ENCODE measurements around the gene PDXK. TPM values are rescaled to one million over a fixed set of nuclear protein-coding genes. Genes with fewer than 3 reads are reported as not detected.
A peak's percentile ranks its signal among the peaks of the same experiment; 100 is the strongest.

Gene PDXK
- polyA plus RNA-seq, 3 donors = 128 to 214 (median 210) TPM

DNA sequence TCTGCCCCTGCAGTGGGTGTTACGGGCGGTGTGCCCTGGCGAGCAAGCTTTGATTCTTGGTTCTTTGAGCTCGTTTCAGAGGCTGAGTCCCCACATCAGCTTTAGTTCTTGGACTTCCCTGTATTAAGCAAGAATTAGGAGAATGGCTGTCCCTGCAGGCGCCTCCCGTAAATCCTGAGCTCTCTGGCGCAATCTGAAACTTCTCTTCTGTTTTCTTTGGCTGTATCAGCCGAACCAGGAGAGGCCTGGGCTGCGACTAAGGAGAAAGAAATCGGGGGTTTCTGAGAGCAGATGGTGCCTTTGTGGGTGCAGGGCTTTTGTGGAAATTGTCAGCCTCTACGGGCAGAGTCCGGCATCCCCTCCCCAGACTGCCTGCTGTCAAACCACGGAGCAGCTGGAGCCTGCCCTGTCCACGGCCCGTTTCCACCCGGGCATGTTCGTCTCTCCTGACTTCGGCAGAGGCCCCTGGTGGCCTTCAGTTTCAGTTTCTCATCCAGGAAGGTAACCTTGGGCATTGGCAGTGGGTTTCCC lies 39.2 kb downstream of the PDXK start:
- Histone ChIP-seq H2AFZ (ENCODE audit: insufficient read depth, low read depth, low read length, poor library complexity, severe bottlenecking) (no peak overlapping the region), H3K79me2 (ENCODE audit: insufficient read depth, low read length) (peaks cover 6% of the 10 kb centered on the region), H3K4me2 (replicated peaks; ENCODE audit: extremely low read depth, low read length, poor library complexity, severe bottlenecking) (no peak overlapping the region), H3K9me3 (replicated peaks in 1 of 2; ENCODE audit: control insufficient read depth in 1 of 2, insufficient read depth in 1 of 2, low read length in 2 of 2) (peaks cover 0 to 3% of the 10 kb centered on the region in 2 donors), H3K4me3 (replicated peaks in 1 of 3; ENCODE audit: low read depth in 2 of 3, low read length in 3 of 3) (no peak overlapping the region), H3K27ac (ENCODE audit: low read depth in 1 of 2, low read length in 2 of 2) (peak overlapping the region; percentile 2), H3K27me3 (ENCODE audit: control insufficient read depth in 2 of 2, insufficient read depth in 2 of 2, low read length in 2 of 2) (no peaks in the 10 kb centered on the region), H4K20me1 (ENCODE audit: insufficient read depth, low read length) (peaks cover 87% of the 10 kb centered on the region), H3K4me1 (ENCODE audit: control insufficient read depth in 1 of 2, insufficient read depth in 2 of 2, low read length in 2 of 2) (no peaks in the 10 kb centered on the region), H3K9ac (ENCODE audit: insufficient read depth, low read length, poor library complexity, severe bottlenecking) (no peak overlapping the region), H3K36me3 (replicated peaks in 1 of 2; ENCODE audit: control insufficient read depth in 1 of 2, insufficient read depth in 2 of 2, low read length in 2 of 2) (peaks cover 83 to 99% of the 10 kb centered on the region in 2 donors)
- DNase-seq = peak in 1 of 3 donors; percentile 45
- peaks cover 64 to 96% of the 10 kb centered on the region in 2 donors for H3K36me3 Mint-ChIP-seq
- H3K27ac Mint-ChIP-seq = peak overlapping the region in 2 of 7 donors; percentile 18 to 22
- TF ChIP-seq, protein P1, sequence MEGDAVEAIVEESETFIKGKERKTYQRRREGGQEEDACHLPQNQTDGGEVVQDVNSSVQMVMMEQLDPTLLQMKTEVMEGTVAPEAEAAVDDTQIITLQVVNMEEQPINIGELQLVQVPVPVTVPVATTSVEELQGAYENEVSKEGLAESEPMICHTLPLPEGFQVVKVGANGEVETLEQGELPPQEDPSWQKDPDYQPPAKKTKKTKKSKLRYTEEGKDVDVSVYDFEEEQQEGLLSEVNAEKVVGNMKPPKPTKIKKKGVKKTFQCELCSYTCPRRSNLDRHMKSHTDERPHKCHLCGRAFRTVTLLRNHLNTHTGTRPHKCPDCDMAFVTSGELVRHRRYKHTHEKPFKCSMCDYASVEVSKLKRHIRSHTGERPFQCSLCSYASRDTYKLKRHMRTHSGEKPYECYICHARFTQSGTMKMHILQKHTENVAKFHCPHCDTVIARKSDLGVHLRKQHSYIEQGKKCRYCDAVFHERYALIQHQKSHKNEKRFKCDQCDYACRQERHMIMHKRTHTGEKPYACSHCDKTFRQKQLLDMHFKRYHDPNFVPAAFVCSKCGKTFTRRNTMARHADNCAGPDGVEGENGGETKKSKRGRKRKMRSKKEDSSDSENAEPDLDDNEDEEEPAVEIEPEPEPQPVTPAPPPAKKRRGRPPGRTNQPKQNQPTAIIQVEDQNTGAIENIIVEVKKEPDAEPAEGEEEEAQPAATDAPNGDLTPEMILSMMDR (IDR thresholded peaks at IDR 0.05) = no peak
- H3K27me3 Mint-ChIP-seq (ENCODE audit: low read depth in 3 of 3) = no peaks in the 10 kb centered on the region
- no peak overlapping the region for H3K4me3 Mint-ChIP-seq
- intact Hi-C loops (cut with micrococcal nuclease) = no loop called here
- peaks cover 0 to 9% (median 1%) of the 10 kb centered on the region in 7 donors for H3K9me3 Mint-ChIP-seq
- WGBS (ENCODE audit: insufficient coverage) = 56% methylated on average over 8 of the region's 18 CpGs
- H3K4me1 Mint-ChIP-seq = peaks cover 7% of the 10 kb centered on the region

DNA sequence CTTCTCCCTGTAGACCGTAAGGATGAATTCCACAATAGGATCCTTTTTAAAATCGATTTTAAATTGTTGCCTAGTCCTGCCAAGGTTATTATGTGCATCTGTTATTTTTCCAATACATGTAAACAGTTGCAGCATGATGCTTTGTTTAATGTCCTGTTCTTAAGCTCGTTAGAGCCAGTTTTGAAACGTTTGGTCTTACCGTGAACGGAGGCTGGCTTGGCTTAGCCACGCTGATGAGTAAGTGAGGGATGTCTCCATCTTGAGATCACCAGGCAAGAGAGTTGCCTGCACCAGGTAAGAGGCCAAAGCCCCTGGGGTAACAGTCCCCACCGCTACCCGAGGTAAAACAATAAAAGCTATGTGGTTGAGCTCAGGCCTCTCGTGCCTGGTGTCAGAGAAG lies 39.9 kb downstream of the PDXK start:
- WGBS (ENCODE audit: insufficient coverage) = 87% methylated on average over 8 of the region's 10 CpGs
- H3K27me3 ChIP-seq (ENCODE audit: control insufficient read depth in 2 of 2, insufficient read depth in 2 of 2, low read length in 2 of 2) = no peaks in the 10 kb centered on the region
- no peak overlapping the region for H3K4me2 ChIP-seq (replicated peaks; ENCODE audit: extremely low read depth, low read length, poor library complexity, severe bottlenecking)
- H3K27ac ChIP-seq (ENCODE audit: low read depth in 1 of 2, low read length in 2 of 2) = no peak overlapping the region
- H3K36me3 ChIP-seq (replicated peaks in 1 of 2; ENCODE audit: control insufficient read depth in 1 of 2, insufficient read depth in 2 of 2, low read length in 2 of 2) = peaks cover 77 to 97% of the 10 kb centered on the region in 2 donors
- intact Hi-C loops (cut with micrococcal nuclease) = no loop called here
- peaks cover 0 to 3% of the 10 kb centered on the region in 2 donors for H3K9me3 ChIP-seq (replicated peaks in 1 of 2; ENCODE audit: control insufficient read depth in 1 of 2, insufficient read depth in 1 of 2, low read length in 2 of 2)
- Mint-ChIP-seq H3K27me3 (ENCODE audit: low read depth in 3 of 3) (no peaks in the 10 kb centered on the region), H3K27ac (peak overlapping the region in 1 of 7 donors; percentile 15), H3K36me3 (peaks cover 60 to 96% of the 10 kb centered on the region in 2 donors), H3K4me3 (no peak overlapping the region), H3K4me1 (peaks cover 7% of the 10 kb centered on the region), H3K9me3 (peaks cover 0 to 7% (median 1%) of the 10 kb centered on the region in 7 donors)
- TF ChIP-seq, protein P1 (IDR thresholded peaks at IDR 0.05) = no peak
- H3K4me3 ChIP-seq (replicated peaks in 1 of 3; ENCODE audit: low read depth in 2 of 3, low read length in 3 of 3) = no peak overlapping the region
- DNase-seq = no peak
- H3K4me1 ChIP-seq (ENCODE audit: control insufficient read depth in 1 of 2, insufficient read depth in 2 of 2, low read length in 2 of 2) = no peaks in the 10 kb centered on the region
- H4K20me1 ChIP-seq (ENCODE audit: insufficient read depth, low read length) = peaks cover 81% of the 10 kb centered on the region
- no peak overlapping the region for H3K9ac ChIP-seq (ENCODE audit: insufficient read depth, low read length, poor library complexity, severe bottlenecking)
- H2AFZ ChIP-seq (ENCODE audit: insufficient read depth, low read depth, low read length, poor library complexity, severe bottlenecking) = no peak overlapping the region
- peaks cover 4% of the 10 kb centered on the region for H3K79me2 ChIP-seq (ENCODE audit: insufficient read depth, low read length)

All from CD14-positive monocyte (primary cell).